GM18519 (cell line): Measurements from ENCODE around the gene PDE6A.
A peak's percentile ranks its signal among the peaks of the same experiment; 100 is the strongest.

Source experiments
- ATAC-seq: cut with Tn5 transposase; IDR thresholded peaks from one replicate; pipeline ENCODE4 v1.9.1; 2021; ENCODE audit warnings: mild to moderate bottlenecking, moderate library complexity; ENCODE audit not compliant: unreplicated experiment, low FRiP score

Gene PDE6A

DNA sequence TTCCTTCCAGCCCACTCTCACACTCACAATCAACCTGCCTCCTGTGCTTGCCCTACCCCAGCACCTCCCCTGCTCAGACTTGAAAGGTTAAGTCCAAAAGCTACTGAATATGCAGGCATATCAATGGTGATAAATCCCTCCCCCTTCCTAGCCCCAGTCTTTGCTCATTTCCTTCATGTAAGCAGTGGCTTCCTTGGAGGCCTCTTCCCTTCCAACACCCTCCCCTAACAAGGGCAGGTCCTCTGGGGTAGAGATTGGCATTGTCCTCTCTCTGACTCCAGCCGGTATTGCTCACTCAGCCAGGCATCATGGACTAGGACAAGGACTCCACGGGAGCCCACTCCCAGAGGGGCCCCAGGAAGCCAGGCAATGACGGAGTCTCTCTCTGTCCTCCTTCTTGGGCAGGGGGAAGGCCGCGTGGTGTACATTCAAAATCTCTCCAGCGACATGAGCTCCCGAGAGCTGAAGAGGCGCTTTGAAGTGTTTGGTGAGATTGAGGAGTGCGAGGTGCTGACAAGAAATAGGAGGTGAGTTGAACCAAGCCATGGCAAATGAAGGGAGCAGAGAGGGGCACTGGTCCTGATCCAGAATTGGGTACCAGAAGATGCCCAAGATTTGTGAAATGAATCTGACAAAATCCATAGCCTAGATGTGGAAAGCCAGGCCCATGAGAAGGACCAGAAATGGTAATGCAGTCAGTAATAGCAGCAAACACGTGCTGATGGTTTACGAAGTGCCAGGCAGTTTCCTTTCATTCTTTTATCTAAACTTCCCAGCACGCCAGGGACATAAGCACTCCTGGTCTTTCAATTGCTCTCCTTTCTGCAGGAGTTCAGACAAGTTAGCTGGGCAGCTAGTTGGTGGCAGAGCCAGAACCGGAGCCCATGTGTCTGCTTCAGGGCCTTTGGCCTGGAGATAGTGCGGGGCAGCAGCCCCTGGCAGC, 102.5 kb downstream of the PDE6A start:
- ATAC-seq = no peak

DNA sequence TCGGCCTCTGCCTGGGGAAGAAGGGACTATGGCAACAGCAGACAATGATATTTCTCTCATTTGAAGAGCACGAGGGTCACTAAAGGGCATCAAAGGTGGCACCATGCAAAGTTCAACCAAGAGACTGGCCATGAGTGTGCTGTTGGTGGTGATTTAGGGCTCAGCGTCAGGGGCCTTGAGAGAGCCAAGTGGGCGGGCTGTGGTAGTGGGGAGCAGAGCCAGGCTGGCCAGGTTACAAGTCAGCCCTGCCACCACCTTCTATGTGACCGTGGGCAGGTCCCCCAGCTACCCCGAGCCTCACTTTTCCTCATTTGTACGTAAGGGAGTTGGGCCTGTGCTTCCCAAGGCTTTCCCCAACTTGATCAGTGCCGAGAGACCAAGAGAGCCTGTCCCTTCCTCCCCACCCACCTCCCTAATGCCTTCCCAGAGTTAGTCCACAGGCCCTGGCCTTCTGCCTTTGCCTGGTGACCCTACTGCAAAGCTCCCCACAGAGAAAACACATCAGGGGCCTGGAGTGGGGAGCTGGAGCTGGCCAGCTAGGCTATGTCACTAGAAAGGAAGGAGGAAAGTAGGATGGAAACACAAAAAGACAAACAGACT, 104.3 kb downstream of the PDE6A start:
- no peak for ATAC-seq

DNA sequence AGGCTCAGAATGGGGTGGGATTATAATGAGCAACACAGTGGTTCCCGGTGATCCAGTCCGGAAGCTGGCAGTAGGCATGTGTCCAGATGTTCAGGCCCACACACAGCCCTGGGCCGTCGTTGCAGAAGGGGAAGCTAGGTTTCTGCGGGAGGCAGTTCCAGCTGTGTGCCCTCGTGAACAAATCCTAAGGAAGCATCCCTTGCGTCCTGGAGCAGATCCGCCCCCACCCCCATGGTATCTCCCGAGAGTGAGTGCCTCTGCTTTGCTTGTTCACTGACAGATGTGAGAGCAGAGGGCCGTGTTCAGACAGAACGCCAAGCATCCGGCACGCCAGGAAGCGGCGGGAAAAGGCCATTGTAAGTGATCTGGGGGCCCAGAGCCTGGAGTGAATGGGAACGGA, 104.8 kb downstream of the PDE6A start:
- ATAC-seq = no peak

DNA sequence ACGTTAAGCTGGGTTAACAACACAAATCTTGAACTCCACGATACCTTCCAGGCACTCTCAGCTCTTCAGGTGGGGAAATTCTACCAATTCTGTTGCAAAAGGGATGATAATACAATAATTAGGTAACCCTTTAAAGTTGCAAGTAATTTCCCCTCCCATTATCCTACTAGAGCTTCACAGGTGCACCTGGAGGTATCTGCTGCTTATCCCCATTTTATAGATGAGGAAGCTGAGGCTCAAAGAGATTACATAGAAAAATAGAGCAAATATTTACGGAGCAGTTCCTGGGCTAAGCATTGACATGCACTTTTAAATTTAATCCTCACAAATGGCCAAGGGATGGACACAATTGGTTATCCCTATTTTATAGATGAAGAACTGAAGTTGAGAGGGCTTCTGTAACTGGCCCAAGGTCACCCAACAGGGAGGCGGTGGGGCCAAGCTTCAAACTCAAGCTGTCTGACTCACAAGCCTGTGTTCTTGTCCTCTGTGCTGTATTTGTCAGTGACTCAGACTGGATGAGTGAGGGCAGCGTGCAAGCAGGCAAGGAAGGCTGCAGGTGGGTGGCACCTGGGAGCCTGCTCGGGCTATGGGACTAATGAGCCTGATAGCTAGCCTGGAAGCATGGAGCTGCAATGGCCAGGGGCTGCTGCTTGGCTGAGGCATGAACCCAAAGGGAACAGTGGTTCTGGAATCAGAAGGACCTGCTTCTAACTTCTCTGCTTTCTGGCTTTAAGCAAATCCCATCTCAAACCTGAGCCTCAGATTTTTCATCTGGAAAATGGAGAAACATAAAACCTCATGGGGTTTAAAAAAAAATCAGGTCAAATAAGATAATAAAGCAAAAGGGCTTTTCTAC, 105.5 kb downstream of the PDE6A start:
- ATAC-seq = no peak

DNA sequence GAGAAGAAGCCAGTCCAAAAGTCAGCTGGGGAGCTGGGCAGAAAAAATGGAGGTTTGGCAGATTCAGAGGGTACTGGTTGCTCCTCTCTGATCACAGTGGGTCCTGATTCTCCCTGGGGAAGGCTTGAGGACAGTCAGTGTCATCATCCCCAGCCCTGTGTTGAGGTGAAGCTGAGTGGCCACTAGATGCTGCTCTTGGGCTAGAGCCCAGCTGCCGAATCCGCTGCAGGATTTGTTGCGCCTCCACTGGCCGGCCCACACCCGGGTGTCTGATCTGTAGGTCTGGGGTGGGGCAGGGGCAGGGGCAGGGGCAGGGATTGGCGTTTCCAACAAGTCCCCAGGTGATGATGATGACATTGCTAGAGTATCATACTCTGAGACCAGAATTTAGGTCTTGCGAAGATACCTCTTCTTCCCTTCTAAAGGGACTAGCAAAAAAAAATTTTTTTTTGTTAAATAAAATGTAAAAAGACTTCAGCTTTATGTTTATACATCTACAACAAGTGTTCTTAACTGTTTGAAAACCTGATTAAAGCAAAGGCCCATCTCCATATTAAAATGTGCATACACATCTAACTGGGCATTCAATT, 106.8 kb downstream of the PDE6A start:
- no peak for ATAC-seq

DNA sequence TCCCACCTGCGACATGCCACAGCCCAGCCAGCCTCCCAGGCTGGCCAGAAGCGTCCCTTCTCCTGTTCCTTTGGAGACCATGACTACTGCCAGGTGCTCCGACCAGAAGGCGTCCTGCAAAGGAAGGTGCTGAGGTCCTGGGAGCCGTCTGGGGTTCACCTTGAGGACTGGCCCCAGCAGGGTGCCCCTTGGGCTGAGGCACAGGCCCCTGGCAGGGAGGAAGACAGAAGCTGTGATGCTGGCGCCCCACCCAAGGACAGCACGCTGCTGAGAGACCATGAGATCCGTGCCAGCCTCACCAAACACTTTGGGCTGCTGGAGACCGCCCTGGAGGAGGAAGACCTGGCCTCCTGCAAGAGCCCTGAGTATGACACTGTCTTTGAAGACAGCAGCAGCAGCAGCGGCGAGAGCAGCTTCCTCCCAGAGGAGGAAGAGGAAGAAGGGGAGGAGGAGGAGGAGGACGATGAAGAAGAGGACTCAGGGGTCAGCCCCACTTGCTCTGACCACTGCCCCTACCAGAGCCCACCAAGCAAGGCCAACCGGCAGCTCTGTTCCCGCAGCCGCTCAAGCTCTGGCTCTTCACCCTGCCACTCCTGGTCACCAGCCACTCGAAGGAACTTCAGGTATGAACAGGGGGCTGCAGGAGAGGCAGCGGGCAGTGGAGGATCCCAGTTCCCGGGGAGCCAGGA, 108.0 kb downstream of the PDE6A start:
- ATAC-seq = no peak

DNA sequence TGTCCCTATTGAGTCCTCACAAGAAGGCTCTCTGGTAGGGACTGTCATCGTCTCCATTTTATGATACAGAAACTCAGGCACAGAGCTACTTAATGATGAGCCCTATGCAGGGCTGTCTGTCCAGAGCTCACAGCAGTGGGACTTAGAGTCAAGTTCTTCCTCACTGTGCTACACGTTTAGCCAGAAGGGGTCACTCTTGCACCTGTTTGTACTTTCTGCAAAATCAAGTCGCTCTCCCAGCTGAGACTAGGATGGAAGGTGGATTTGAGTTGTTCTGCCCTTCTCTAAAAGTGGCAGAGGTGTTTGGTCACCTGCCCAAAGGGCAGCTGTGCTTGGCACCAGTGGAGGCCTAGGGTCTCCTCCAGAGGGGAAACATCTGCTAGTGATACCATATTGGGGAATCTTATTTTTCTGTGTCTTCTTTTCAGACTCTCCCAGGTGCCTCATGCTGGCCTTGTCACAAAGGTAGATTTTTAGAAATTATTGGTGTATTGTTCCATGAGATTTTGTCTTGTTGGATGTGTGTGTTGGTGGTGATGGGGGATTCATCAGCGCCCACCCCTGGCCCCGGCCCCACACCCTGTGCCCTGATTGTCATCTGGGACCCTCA, 110.2 kb downstream of the PDE6A start:
- no peak for ATAC-seq

DNA sequence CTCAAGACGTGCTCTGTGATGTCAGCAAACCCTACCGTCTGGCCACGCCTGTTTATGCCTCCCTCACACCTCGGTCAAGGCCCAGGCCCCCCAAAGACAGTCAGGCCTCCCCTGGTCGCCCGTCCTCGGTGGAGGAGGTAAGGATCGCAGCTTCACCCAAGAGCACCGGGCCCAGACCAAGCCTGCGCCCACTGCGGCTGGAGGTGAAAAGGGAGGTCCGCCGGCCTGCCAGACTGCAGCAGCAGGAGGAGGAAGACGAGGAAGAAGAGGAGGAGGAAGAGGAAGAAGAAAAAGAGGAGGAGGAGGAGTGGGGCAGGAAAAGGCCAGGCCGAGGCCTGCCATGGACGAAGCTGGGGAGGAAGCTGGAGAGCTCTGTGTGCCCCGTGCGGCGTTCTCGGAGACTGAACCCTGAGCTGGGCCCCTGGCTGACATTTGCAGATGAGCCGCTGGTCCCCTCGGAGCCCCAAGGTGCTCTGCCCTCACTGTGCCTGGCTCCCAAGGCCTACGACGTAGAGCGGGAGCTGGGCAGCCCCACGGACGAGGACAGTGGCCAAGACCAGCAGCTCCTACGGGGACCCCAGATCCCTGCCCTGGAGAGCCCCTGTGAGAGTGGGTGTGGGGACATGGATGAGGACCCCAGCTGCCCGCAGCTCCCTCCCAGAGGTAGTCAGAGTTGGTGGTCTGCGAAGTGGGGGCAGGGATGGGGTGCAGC, 111.3 kb downstream of the PDE6A start:
- ATAC-seq = no peak

DNA sequence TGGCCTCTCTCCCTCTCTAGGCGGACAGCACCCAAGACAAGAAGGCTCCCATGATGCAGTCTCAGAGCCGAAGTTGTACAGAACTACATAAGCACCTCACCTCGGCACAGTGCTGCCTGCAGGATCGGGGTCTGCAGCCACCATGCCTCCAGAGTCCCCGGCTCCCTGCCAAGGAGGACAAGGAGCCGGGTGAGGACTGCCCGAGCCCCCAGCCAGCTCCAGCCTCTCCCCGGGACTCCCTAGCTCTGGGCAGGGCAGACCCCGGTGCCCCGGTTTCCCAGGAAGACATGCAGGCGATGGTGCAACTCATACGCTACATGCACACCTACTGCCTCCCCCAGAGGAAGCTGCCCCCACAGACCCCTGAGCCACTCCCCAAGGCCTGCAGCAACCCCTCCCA, 112.0 kb downstream of the PDE6A start:
- ATAC-seq = no peak

DNA sequence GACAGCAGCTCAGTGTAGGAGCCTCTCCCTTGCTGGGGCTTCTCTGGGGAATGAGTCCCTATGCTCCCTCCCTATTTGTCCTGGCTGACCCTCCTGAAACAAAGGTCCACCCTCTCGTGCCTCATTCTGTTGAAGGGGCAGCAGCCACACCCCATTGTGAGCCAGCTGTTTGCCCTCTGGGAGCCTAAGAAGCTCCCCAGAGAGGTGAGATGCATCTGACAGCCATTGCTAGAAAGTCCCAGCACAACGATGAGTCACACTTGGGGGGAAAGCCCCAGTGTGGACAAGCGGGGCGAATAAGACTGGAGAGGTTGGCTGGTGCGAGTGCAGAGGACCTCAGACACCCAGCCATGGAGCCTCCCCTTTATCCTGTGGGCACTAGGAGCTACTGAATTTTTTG, 113.1 kb downstream of the PDE6A start:
- peak; percentile 64 for ATAC-seq

DNA sequence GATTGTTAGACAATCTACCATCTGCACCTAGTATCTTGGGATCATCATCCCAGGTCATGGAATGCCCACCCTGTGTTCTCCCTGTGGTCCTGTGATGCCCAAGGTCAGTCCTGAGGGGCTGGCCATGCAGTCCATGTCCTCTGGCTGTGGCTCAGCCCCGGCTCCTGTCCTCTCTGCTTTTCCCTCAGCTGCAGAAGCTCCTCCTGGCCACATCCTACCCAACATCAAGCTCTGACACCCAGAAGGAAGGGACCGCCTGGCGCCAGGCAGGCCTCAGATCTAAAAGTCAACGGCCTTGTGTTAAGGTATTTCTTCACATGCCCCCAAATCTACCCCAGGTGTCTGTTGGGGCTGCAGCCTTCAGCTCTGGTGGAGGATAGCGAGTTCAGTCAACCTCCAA, 114.0 kb downstream of the PDE6A start:
- no peak for ATAC-seq

DNA sequence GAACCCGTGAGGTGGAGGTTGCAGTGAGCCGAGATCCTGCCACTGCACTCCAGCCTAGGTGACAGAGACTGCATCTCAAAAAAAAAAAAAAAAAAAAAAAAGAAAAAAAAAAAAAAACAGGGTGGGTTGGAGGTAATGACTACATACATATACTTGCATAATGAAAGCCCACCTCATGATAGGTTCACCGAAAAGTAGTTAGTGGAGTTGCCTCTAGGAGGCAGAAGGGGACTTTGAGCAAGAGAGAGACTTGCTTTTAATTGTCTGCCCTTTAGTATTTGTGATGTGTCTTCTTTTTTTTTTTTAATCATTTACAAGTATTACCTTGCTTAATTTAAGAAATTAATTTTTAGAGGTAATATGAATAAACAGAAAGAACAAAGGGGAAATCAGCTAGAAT, 114.6 kb downstream of the PDE6A start:
- no peak for ATAC-seq

DNA sequence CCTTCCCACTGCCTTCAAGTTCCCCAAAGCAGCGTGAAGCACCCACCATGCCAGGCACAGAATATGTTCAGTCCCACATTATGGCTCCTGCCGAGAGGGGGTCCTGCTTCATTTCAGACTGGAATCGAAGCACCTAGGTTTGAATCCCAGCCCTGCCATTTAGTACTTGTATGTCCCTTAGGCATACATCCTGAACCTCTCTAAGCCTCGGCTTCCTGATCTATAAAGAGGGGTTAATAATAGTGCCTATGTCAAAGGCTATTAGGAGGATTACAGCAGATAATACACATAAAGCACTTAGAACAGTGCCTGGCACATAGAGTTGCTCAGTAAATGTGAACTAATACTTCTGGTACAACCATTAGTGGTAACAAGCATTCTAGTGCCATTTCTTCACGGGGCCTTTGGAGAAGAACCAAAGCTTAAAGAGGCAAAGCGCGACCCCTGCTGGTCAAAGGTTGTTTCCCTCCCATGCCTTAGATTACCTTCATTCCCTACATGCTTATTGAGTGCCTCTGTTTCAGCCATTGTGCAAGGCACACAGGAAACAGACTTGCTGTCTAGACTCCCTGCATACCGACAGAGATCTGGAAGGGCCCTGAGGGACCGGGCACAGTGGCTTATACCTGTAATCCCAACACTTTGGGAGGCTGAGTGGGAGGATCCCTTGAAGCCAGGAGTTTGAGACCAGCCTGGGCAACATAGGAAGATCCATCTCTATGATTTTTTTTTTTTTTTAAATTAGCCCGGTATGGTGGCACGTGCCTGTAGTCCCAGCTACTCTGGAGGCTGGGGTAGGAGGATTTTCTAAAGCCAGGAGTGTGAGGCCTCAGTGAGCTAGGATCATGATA, 116.2 kb downstream of the PDE6A start:
- peak; percentile 65 for ATAC-seq

DNA sequence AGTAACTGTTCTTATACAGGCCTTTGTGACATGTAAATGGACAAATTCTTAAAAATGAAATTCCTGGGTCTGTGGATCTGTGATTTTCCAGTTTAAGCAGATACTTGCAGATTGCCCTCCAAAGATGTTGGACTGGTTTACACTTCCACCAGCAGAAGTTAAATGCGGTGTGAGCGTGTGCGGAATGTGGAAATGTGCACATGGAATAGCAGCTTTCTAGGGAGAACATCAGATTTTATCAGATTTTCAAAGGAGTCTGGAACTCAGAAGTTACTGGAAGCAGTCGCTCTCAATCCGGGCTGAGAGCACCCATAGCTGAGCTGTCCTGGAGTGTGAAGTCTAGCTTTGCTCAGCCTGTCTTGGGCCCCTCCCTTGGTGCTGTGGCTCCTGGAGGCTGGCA, 117.0 kb downstream of the PDE6A start:
- ATAC-seq = no peak

DNA sequence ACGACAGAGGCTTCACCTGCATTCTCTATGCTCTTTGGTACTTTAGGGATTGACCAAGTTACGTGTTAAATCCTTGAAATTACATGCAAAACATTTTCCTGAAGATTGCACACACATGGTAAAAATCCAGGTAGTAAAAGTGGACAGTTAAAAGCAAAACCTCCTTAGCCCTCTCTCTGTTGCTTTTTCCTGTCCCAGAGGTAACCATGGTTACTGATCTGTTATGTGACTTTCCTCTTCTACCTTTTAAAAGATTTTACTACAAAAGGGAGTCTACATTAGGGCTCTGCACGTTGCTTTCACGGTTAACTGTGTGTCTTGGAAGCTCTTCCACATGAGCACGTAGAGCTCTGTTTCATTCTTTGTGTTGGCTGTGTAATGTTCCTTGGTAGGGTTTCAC, 117.5 kb downstream of the PDE6A start:
- no peak for ATAC-seq

DNA sequence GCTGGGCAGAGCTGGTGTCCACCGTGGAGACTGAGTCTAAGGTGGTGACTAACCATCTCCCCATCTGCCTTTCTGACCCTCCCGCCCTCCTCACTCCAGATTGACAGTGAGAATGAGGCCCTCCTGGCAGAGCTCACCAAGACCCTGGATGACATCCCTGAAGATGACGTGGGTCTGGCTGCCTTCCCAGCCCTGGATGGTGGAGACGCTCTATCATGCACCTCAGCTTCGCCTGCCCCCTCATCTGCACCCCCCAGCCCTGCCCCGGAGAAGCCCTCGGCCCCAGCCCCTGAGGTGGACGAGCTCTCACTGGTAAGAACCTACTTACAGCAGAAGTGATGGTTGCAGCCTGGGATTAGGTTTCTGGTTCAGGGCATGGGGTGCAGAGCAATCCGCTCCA, 118.0 kb downstream of the PDE6A start:
- ATAC-seq = no peak

DNA sequence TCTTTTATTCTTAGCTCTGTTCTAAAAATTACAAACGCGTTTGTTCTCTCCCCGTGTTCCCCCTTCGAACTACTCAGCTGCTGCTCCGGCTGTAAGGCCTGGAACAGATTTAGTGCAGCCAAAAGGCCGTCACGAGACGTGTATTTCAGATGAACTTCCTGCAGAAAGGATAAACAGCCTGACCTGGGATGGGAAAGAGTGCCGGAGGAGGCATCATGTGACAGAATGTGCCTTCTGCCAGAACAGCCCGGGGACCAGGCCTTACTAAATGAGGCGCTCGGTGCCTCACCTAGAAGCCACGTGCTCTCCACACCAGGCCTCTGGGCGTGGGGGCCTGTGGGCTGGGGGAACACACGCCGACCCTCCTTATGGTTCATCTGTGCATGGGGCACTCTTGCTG, 119.7 kb downstream of the PDE6A start:
- ATAC-seq = no peak

DNA sequence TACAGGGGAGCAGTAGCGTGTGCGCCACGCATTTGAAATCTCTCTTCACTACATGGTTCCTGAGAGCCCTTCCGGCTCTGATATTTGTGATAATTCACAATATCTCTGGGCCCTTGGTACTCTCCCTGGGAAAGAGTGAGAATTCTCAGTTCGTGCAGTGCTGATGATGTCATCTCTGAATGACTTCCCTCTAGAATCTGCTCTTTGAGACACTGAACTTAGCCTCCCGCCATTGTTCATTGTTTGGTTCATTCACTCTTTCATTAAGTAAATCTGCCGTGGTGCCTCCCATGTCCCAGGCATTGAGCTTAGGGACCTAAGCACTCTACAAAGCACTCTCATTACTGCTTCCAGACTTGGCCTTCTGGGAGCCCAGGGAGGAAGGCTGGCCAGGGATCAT, 120.5 kb downstream of the PDE6A start:
- no peak for ATAC-seq
